ENCODE results near the gene SLC36A2. TPM values are rescaled to one million over a fixed set of nuclear protein-coding genes. Genes with fewer than 3 reads are reported as not detected.

SLC36A2 gene
- total RNA-seq, 4 donors from 2014 or later, result 0.19 to 0.85 TPM; not detected in 2

- no peak for TF ChIP-seq CTCF (IDR thresholded peaks at IDR 0.05; ENCODE audit: low read depth)
Observed at GRCh38 chr5:151313357-151313756, 34.0 kb downstream of the SLC36A2 start.

GRCh38 chr5:151312756-151313324 is 34.5 kb downstream of the SLC36A2 start:
- no peak for TF ChIP-seq CTCF (IDR thresholded peaks at IDR 0.05; ENCODE audit: low read depth)

- TF ChIP-seq CTCF (IDR thresholded peaks at IDR 0.05; ENCODE audit: low read depth), result no peak
Observed at GRCh38 chr5:151310932-151311331, 36.4 kb downstream of the SLC36A2 start.

- no peak for TF ChIP-seq CTCF (IDR thresholded peaks at IDR 0.05; ENCODE audit: low read depth)
Observed at GRCh38 chr5:151303666-151304065, 43.7 kb downstream of the SLC36A2 start, which contains the start of gene SLC36A3. SLC36A3 (minus strand) TSS chr5:151303766; CDS start chr5:151303354, 412 bp downstream.

- TF ChIP-seq CTCF (IDR thresholded peaks at IDR 0.05; ENCODE audit: low read depth), result no peak
Observed at GRCh38 chr5:151298063-151298855, 49.1 kb downstream of the SLC36A2 start.

- no peak for TF ChIP-seq CTCF (IDR thresholded peaks at IDR 0.05; ENCODE audit: low read depth)
Observed at GRCh38 chr5:151296974-151297373, 50.4 kb downstream of the SLC36A2 start.

GRCh38 chr5:151296478-151296830 is 50.9 kb downstream of the SLC36A2 start:
- no peak for TF ChIP-seq CTCF (IDR thresholded peaks at IDR 0.05; ENCODE audit: low read depth)

Measured in subcutaneous adipose tissue (tissue), 4 donors.